HEK293 (cell line): ENCODE measurements around the gene CAPZA3.

Source experiments
- AEBP2 ChIP-seq: fragments of 450-650 bp; formaldehyde crosslinking; IDR thresholded peaks from 2 replicates; pipeline ENCODE4 v1.5.1; 2016; ENCODE audit warnings: missing biosample characterization, missing genetic modification characterization, borderline replicate concordance
- CTCF ChIP-seq: fragments of 450-650 bp; formaldehyde crosslinking; IDR thresholded peaks from 2 replicates; pipeline ENCODE4 v1.5.1; 2016; ENCODE audit warnings: missing biosample characterization, missing genetic modification characterization
- IKZF3 ChIP-seq: fragments of 450-650 bp; IDR thresholded peaks from 2 replicates; pipeline ENCODE4 v1.5.0; 2018; ENCODE audit warnings: missing biosample characterization, mild to moderate bottlenecking, missing genetic modification characterization, moderate library complexity

GRCh38 chr12:18720690-18721089, 17.2 kb upstream of the CAPZA3 start:
- TF ChIP-seq CTCF (no peak), IKZF3 (tag by site-specific recombination) (no peak), AEBP2 (tag by site-specific recombination) (no peak)
